Measurements from ENCODE around the gene SHISA2. TPM values are rescaled to one million over a fixed set of nuclear protein-coding genes. Genes with fewer than 3 reads are reported as not detected.

SHISA2 gene
- total RNA-seq, 4 donors from 2014 or later = not detected

GRCh38 chr13:26011208-26011573, 40.6 kb downstream of the SHISA2 start:
- H3K4me1 ChIP-seq = no peaks in the 10 kb centered on the region
- no peak overlapping the region for H3K4me3 ChIP-seq
- intact Hi-C loops (cut with DNase I; ENCODE audit: low total_unique reads) = no loop called here
- no peaks in the 10 kb centered on the region for H3K36me3 ChIP-seq
- WGBS, 2 donors (ENCODE audit: low coverage in 1 of 2) = 90 to 100% methylated on average over 1 to 4 of the region's 4 CpGs
- peaks cover 0 to 4% of the 10 kb centered on the region in 2 donors for H3K9me3 ChIP-seq
- H3K27me3 ChIP-seq = no peaks in the 10 kb centered on the region
- no peak overlapping the region for H3K27ac ChIP-seq
- no peak for DNase-seq
- no peak for TF ChIP-seq POLR2A (IDR thresholded peaks at IDR 0.05)
- in situ Hi-C loops (cut with MboI; ENCODE audit: low pct_ligation_motif_present in 1 of 4, low pct_unique_long_range_greater_than_20kb in 1 of 4, low sequenced_read_pairs in 3 of 4) = no loop called here

GRCh38 chr13:26010487-26011207, 41.2 kb downstream of the SHISA2 start:
- no peak for TF ChIP-seq POLR2A (IDR thresholded peaks at IDR 0.05)
- no peak for TF ChIP-seq EP300 (IDR thresholded peaks at IDR 0.05; ENCODE audit: low read depth)
- no peak for TF ChIP-seq CTCF (IDR thresholded peaks at IDR 0.05)
- TF ChIP-seq POLR2AphosphoS5 (IDR thresholded peaks at IDR 0.05) = no peak
- Histone ChIP-seq H3K4me3 (no peak overlapping the region), H3K4me1 (no peaks in the 10 kb centered on the region), H3K9me3 (peaks cover 0 to 4% of the 10 kb centered on the region in 2 donors), H3K27ac (no peak overlapping the region), H3K27me3 (no peaks in the 10 kb centered on the region), H3K36me3 (no peaks in the 10 kb centered on the region)
- intact Hi-C loops (cut with DNase I; ENCODE audit: low total_unique reads) (no loop called here), in situ Hi-C loops (cut with MboI; ENCODE audit: low pct_ligation_motif_present in 1 of 4, low pct_unique_long_range_greater_than_20kb in 1 of 4, low sequenced_read_pairs in 3 of 4) (no loop called here)
- no peak for DNase-seq
- WGBS, 2 donors (ENCODE audit: low coverage in 1 of 2) = 71 to 80% methylated on average over 1 to 13 of the region's 13 CpGs

GRCh38 chr13:26007261-26008125, 44.3 kb downstream of the SHISA2 start:
- 25 to 39% methylated on average over 1 of the region's 1 CpG for WGBS, 2 donors (ENCODE audit: low coverage in 1 of 2)
- in situ Hi-C loops (cut with MboI; ENCODE audit: low pct_ligation_motif_present in 1 of 4, low pct_unique_long_range_greater_than_20kb in 1 of 4, low sequenced_read_pairs in 3 of 4) = no loop called here
- intact Hi-C loops (cut with DNase I; ENCODE audit: low total_unique reads) = no loop called here
- no peaks in the 10 kb centered on the region for H3K27me3 ChIP-seq
- no peak for DNase-seq
- TF ChIP-seq EP300 (IDR thresholded peaks at IDR 0.05; ENCODE audit: low read depth) (no peak), POLR2A (IDR thresholded peaks at IDR 0.05) (no peak), POLR2AphosphoS5 (IDR thresholded peaks at IDR 0.05) (no peak)
- no peaks in the 10 kb centered on the region for H3K4me1 ChIP-seq
- no peaks in the 10 kb centered on the region for H3K36me3 ChIP-seq
- H3K4me3 ChIP-seq = no peak overlapping the region
- peaks cover 0 to 4% of the 10 kb centered on the region in 2 donors for H3K9me3 ChIP-seq
- no peak overlapping the region for H3K27ac ChIP-seq

Other genes with a start within 250 kb of the SHISA2 start
- gene RNF6, start 170.3 kb upstream of the SHISA2 start, total RNA-seq = 10 to 100 TPM; 10.1 to 26.4 (median 24.5) TPM
- gene CDK8, start 202.1 kb upstream of the SHISA2 start, total RNA-seq = 10 to 100 TPM in 3 of 4 donors, 1 to 10 TPM in 1; 8.6 to 37.4 (median 22.3) TPM

All from transverse colon (tissue), 4 donors.